ENCODE data around the gene INHBB.

The INHBB gene

DNA sequence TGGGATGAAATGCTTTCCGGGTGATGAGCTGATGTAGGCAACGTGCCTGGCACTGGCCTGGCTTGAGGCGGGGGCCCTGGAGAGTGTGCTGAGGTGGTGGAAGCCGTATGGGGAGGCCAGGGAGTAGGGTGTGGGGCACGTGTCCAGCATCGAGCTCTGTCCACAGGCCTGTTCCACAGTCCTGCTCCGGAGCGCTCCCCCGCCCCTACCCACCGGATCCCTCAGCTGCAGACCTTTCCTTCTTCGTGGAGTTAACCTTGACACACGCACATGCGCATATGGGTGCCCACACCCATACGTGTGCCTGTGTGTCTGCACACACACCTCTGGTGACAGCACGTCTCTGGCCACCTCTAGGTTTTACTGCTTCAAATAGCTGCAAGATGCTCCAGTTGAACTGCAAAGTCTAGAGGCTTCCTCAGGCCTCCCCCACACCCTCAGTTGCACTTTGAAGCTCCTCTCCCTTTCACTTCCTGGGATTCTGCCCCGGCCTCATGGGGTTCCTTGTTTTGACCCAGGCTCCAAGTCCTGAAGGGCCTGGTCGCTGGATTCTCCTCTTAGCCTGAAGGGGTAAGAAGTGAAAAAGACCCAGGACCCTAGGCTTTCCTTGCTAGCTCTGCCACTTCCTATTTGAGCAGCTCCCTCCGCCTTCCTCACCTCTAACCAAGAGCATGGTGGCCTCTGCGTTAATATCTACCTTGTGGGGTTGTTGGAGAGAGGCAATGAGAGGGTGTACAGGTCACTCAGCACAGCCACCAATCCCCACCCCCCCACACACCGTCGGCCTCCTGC, 49.5 kb downstream of the INHBB start:
- no peak for DNase-seq (ENCODE audit: low read depth in 1 of 2, low spot score in 1 of 2)

DNA sequence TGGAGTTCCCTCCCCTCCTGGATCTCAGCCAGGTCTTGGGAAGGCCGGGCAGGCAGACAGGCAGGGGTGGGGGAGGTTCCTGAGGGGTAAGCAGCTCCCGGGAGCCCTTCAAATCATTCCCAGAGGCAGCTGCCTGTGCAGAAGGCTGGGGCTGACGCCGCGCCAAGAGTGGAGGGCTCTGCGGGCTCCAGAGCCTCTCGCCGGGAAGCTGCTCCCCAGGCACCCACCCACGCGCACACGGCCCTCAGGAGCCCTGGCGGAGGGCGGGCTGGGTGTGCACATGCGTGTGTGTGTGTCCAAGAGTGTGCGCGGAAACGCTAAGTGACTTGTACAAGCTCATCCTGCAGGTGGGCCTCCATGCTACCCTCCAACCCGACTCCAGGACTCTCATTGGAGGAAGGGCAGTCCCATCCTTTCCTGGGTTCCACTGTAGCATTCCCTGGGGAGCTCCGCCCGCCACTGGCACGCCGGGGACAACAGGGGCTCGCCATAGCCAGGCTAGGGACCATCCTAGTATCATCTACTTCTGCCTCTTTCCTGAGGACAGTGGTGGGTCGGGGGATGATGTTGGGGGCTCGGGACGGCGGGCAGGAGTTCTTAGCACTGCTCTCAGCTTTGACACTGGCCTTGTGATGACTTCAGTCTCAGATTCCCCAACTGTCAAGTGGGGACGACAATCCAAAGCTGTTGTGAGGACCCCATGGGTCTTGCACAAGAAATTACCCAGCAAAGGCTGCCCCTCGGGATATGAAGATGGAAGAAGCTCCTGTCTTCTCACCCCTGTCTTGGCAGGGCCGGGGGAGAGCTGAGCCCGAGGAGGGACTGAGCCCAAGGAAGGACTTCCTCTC, 50.3 kb downstream of the INHBB start:
- DNase-seq (ENCODE audit: low read depth in 1 of 2, low spot score in 1 of 2), result no peak

DNA sequence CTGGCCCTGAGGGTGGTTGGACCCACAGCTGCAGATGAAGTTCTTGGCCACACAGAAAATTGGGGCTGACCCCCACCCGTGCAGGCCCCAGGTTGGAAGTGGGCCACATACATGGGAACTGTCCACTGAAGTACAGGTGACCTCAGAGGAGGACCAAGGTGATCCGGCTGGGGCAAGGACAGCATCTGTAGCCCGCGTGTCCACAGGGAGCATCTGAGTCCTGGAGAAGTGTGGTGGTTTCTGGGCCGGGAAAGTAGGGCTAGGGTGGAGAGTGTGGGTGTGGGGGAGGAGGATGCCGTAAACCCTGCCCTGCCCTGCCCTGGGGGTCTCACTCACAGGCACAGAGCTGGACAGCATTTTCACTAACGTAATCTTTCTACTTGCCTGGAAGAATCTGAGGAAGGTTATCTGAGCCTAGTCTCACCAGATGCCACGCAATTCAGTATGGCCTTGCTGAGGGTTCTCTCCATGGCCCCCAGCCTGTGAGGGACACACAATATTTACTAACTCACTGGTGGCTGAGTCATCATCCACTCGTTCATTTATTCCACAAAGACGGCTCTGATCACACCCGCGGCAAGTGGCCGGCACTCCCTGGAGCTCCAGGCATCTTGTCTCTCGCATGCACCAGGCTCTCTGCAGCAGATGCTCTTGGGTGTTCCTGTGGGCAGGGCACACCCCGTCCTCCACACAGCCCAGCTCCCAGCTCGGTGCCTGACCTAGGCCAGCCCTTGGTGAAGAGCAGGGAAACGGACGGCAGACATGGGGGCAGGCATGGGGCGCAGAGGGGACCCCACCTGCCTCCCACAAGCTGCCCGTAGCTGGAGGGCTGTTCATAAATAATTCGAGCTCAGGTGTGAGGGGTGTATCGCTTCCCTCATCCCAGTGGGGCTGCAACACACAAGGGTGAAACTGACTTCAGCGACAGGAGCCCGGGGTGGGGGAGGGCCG, 51.2 kb downstream of the INHBB start:
- DNase-seq (ENCODE audit: low read depth in 1 of 2, low spot score in 1 of 2), result no peak

DNA sequence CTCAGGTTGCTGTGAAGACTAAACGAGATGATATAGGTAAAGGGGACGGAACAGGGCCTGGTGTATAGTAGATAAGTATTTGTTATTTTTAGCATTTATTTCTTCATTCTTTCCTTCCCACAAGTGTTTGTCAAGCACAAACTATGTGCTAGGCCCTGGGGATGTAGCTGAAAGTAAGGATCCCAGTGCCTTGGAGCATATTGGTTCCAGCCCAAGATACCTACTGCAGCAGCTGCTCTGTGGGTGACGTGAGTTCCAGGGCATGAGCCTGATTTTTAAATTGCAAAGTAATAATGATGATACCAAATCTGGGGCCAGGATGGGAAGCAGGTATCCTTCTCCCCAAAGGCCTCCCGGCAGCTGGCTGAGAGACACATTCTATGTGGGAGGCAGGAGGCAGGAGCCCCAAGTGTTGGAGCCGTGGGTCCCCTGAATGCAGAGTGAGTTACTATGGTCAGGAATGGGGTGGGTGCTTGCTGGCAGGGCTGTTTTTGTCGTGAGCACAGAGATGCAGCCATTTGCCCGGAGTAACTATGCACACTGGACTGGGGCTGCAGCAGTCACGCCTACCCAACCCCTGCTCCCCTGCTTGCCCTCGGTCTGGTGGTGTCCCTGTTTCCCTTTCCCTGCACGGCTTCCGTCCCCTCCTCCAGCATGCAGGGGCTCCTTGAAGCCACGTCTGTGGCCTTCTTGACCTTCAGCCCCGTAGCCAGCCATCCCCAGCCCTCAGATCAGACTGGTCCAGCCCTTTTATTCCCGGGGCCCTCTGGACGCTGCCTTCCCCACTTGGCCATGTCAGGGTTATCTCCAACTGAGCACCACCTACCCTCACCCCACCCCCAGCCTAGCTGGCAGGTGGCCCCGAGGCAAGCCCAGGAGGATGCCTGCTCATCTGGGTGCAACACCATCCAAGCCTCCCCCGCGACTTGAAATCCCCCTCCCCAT, 52.4 kb downstream of the INHBB start:
- no peak for DNase-seq (ENCODE audit: low read depth in 1 of 2, low spot score in 1 of 2)

DNA sequence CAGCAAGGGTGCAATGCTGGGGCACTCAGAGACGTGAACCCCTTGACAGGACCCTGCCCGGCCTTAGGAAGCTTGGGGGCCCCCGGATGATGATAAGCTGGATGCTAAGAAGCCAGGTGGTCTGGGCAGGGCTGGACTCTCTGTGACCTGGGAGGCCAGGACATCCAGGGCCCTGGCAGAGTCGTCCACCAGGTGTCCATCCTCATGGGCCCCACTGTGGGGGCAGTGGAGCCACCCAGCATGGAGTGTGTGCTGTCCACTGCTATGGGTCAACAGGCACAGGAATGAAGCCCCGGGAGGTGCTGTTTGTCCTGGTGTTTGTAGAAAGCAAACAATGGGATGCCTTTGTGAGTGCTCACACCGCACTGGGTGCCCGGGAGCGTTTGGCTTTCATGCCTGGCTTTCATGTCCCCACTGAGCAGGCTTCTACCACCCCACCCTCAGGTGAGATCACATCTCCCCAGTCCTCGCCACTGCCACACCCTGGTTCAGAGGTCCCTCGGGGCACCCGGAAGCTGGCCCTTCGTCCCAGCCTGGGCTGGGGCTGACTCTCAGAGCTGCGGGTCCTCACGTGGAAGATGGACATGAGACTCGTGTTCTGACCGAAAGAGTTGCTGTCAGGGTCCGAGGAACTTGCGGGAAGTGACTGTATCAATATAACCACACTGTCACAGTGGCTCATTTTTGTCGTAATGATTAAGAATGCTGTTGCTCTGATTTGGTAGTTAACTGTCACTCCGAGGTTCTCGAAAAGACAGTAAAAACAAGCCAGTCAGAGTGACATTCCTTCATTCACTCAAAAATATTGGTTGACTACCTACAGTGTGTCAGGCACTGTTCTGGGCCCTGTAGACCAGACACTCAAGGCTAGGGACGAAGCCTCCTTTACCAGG, 53.3 kb downstream of the INHBB start:
- DNase-seq (ENCODE audit: low read depth in 1 of 2, low spot score in 1 of 2), result no peak

DNA sequence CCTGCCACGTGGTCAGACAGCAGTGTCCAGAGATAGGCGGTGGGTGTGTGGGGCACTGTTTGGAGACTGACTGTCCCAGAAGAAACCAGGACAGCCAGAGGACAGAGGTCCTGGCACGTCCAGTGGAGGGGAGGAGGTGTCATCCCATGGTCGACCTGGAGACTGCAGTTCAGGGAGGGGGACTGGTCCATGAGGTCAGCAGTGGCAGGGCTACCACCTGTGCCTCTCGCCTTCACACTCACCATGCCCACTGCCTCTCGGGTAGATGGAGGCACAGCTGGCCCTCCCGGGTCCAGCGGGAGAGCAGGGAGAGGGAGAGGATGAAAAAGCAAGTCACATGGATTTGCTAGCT, 53.9 kb downstream of the INHBB start:
- no peak for DNase-seq (ENCODE audit: low read depth in 1 of 2, low spot score in 1 of 2)

DNA sequence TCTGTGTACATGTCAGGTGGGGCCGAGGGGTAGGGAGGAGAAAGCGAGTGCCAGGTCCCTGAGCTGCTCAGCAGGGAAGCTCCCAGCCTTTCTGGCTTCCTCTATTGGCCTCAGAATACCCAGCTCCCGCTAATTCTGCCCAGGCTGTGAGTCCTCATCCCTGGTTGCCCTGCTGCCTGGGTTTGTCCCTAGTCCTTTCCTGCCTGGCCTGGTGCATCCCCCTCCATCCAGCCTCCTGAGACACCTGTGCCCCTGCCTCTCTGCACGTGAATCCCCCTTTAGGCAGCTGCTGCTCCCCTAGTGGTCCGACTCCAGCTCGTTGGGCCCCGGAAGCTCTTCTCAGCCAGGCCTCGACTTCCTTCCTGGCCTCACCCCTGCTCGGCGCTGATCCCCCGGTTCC, 54.6 kb downstream of the INHBB start:
- no peak for DNase-seq (ENCODE audit: low read depth in 1 of 2, low spot score in 1 of 2)
